NCI-H446 treated with DMSO at 0.1 percent for 48 hours (cell line): Measurements from ENCODE around the gene FAM3D.
"Not testable (repeated sequence)": the region's sequence is repeated elsewhere in the genome, so short reads cannot be mapped to it uniquely, and the experiment has no call there.

Source experiments
- DNase-seq: peaks from one replicate; lab custom pipeline; 2025; lab: John Stamatoyannopoulos, UW

The FAM3D gene, protein sequence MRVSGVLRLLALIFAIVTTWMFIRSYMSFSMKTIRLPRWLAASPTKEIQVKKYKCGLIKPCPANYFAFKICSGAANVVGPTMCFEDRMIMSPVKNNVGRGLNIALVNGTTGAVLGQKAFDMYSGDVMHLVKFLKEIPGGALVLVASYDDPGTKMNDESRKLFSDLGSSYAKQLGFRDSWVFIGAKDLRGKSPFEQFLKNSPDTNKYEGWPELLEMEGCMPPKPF

GRCh38 chr3:58666683-58667082, at the start of gene FAM3D:
FAM3D (minus strand) TSS chr3:58666774; CDS start chr3:58655563, 11,211 bp downstream.
- no peak for DNase-seq

GRCh38 chr3:58713715-58714401, 47.3 kb upstream of the FAM3D start:
- DNase-seq: no peak

GRCh38 chr3:58711871-58712270, 45.3 kb upstream of the FAM3D start:
- DNase-seq: no peak

DNA sequence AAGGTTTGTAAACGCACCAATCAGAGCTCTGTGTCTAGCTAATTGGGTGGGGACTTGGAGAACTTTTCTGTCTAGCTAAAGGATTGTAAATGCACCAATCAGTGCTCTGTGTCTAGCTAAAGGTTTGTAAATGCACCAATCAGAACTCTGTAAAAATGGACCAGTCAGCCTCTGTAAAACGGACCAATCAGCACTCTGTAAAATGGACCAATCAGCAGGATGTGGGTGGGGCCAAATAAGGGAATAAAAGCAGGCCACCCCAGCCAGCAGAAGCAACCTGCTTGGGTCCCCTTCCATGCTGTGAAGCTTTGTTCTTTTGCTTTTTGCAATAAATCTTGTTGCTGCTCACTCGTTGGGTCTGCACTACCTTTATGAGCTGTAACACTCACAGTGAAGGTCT, 42.4 kb upstream of the FAM3D start:
- not testable (repeated sequence) for DNase-seq

DNA sequence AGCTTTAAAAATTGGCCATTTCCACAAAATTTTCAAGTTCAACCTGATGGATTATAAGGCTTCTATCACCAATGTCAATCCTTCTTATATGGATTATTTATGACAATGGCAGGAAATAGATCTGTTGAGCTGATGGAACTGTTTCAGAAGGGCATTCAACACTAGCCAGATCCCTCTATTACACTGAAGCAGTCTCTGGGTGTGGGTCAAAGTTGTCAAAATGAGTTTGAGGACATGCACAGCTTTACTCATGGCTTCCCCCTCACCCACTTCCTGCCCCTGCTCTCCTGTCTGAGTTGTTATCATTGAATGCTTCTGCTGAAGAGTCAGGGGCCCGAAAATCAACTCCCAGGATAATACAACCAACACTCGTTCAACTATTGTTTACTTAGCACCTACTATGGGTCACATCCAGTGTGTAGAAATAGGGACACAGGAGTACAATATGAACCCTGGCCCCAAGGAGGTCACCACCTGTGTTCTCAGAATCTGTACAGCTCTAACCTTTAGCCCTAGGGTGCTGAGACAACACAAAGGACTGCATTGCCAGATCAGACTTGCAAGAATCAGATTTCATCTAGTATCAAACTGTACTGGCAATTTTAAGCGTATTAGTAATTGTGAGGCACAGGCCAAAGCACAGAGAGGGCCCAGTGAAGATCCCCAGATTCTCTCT, 41.7 kb upstream of the FAM3D start:
- no peak for DNase-seq

DNA sequence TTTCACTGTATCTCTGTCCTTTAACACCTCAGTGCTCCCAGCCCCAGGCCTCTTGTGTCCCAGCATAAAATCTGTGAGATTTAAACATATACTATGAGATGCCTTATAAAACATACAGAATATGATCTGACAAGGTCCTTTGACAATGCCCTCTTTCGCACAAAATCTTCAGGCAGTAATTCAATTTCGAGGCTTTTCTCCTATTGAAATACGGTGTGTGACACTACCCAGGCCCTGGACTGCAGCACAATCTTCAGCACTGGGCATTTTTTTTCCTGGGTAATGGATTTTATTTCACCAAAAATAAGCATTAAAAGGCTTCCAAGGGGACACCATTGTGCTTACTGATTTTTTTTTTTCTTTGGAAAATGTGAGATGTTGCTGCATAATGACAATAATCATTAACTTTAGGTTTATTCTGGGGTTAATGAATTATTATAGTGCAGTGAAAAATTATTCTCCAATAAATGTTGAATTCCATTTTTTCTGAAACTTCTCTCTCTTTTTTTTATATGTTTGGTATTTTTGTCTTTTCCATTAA, 40.9 kb upstream of the FAM3D start:
- DNase-seq: no peak

- no peak for DNase-seq
Measured at GRCh38 chr3:58706395-58707167, 40.0 kb upstream of the FAM3D start.

- DNase-seq: no peak
Measured at GRCh38 chr3:58704745-58705144, 38.2 kb upstream of the FAM3D start.

GRCh38 chr3:58704304-58704703, 37.7 kb upstream of the FAM3D start:
- not testable (repeated sequence) for DNase-seq

DNA sequence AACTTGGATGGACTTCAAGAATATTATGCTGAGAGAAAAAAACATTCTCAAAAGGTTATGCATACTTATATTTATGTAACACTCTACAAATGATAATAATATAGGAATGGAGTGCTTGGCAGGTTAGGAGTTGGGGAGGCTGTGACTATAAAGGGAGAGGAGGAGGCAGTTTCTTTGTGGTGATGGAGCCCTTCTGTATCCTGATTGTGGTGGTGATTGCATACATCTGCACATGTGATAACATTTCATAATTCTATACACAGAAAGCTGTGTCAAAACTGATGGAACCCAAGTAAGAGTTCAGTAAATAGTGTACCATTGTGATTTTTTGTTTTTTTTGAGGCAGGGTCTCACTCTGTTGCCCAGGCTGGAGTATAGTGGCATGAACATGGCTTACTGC, 31.7 kb upstream of the FAM3D start:
- DNase-seq: no peak

GRCh38 chr3:58697561-58697960, 31.0 kb upstream of the FAM3D start:
- no peak for DNase-seq

DNA sequence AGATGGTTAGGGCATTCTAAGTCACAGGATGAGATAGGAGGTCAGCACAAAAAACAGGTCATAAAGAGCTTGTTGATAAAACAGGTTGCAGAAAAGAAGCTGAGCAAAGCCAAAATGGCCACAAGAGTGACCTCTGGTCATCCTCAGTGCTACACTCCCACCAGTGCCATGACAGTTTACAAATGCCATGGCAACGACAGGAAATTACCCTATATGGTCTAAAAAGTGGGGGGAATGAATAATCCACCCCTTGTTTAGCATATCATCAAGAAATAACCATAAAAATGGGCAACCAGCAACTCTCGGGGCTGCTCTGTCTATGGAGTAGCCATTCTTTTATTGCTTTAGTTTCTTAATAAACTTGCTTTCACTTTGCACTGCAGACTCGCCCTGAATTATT, 30.2 kb upstream of the FAM3D start:
- not testable (repeated sequence) for DNase-seq

DNA sequence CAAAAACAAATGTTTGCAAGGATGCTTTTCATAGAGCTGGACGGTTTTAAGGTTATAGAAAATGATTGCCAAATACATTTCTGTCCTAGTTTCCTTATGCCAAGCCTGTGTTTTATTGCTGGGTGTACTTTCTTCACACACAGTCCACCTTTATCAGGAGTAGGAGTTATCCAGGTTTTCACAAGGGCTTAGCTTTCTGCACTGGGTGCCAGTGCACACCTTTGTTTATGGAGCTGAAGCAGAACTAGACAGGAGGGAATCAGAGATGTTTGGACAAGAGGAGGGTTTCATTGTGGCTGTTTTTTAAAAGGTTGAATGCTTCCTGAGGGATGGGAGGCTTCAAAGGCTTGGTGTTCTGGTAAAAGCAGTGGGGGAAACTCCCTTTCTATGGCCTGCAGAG, 29.5 kb upstream of the FAM3D start:
- no peak for DNase-seq

- not testable (repeated sequence) for DNase-seq
Measured at GRCh38 chr3:58695284-58695683, 28.7 kb upstream of the FAM3D start.

GRCh38 chr3:58693940-58694850, 27.6 kb upstream of the FAM3D start:
- no peak for DNase-seq

DNA sequence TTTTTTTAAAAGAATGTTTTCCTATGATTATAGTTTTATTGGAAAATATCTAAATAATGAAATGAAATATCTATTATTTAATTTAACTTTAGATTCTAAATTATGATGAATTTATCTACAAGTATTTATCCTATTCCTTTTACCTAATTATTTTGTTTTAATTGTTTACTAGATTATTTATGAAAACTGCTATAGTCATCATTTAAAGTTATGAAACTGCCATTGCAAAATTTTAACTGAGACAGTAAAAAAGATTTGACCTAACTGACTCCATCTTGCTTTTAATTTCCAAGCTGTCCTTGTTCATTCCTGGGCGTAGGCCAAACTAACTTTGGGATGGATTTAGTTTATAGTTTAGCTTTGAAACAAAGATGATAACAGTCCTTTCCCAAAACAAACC, 25.9 kb upstream of the FAM3D start:
- DNase-seq: no peak

GRCh38 chr3:58691997-58692396, 25.4 kb upstream of the FAM3D start:
- no peak for DNase-seq

DNA sequence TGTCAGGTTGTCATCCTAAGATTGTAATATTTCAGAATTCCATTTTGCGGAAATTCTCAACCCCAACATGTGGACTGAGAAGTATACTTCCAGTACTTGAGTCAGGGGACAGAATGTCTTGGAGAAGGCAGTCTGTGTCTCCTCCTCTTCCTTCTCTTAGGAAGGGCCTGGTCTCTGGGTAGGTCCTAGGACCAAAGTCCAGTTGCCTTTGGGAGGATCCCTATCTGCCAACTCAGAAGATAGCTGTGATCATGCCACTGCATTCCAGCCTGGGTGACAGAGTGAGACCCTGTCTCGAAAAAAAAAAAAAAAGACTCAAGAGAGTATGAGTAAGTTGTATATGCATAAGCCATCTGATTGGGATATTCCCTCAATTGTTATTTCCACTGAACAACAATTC, 23.9 kb upstream of the FAM3D start:
- DNase-seq: no peak

- no peak for DNase-seq
Measured at GRCh38 chr3:58688574-58688973, 22.0 kb upstream of the FAM3D start.

GRCh38 chr3:58686847-58687246, 20.3 kb upstream of the FAM3D start:
- no peak for DNase-seq

DNA sequence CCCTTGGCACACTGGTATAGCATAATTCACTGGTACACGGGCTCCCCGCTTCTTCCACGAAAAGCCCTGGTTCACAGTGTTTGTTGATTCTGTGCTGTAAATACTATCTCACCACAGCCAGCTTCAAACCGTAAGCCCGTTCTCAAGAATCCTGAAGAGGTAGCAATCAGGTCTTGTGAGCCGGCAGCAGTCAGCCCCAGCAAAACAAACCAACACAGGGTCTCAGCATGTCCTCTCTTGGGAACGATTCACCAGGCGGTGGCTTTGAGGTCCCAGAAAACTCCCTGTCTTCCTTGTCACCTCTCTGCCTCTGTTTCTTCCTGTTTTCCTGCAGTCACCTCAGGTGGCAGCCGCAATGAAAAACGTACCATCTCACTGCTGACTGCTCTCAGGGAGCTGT, 19.1 kb upstream of the FAM3D start:
- DNase-seq: no peak
